Hematopoietic multipotent progenitor cell treated with erythropoietin and hydrocortisone succinate and interleukin-3 and kit ligand, for 6 days (in vitro differentiated cells): ENCODE results near the gene HLA-F.
A peak's percentile ranks its signal among the peaks of the same experiment; 100 is the strongest.

Source experiments
- DNase-seq: peaks from one replicate; pipeline ENCODE4 v3.0.0-alpha.2; 2015

Gene HLA-F

DNA sequence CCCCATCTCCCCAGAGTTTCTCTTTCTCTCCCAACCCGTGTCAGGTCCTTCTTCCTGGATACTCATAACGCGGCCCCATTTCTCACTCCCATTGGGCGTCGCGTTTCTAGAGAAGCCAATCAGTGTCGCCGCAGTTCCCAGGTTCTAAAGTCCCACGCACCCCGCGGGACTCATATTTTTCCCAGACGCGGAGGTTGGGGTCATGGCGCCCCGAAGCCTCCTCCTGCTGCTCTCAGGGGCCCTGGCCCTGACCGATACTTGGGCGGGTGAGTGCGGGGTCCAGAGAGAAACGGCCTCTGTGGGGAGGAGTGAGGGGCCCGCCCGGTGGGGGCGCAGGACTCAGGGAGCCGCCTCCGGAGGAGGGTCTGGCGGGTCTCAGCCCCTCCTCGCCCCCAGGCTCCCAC is at the start of gene HLA-F:
HLA-F (plus strand) TSS at position 173 of the 404 bp plus-strand sequence; CDS start at position 203, 30 bp downstream.
- peak; percentile 44 for DNase-seq

DNA sequence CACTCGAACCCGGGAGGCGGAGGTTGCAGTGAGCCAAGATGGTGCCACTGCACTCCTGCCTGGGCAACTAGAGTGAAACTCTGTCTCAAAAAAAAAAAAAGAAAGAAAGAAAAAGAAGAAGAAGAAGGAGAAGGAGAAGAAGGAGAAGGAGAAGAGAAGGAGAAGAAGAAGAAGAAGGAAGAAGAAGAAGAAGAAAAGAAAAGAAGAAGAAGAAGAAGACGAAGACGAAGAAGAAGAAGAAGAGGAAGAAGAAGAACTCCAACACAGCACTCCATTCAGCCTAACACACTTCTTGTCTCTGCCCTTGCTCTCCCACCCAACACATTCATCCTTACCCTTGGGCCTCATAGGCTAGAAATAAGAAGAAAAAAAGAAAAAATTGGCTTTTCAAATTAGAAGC is 49.2 kb upstream of the HLA-F start:
- no peak for DNase-seq

DNA sequence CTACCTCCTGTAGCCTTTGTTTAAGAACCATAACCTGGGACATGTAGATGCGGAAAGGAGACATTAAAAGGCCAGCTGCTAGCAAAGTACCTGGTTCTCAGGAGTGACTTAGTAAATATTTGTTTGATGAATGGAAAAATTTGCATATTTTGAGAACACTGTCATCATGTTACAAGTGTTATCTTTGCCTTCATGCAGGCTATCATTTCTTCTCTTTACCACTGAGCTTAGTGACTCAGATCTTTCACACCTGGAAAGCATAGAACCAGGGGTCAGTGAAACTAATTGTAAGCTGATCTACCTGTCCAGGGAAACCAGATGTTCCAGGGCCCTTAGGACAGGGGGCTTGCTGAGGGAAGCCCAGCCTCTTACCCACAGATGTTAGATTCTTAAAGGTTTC is 47.7 kb upstream of the HLA-F start:
- DNase-seq: no peak

DNA sequence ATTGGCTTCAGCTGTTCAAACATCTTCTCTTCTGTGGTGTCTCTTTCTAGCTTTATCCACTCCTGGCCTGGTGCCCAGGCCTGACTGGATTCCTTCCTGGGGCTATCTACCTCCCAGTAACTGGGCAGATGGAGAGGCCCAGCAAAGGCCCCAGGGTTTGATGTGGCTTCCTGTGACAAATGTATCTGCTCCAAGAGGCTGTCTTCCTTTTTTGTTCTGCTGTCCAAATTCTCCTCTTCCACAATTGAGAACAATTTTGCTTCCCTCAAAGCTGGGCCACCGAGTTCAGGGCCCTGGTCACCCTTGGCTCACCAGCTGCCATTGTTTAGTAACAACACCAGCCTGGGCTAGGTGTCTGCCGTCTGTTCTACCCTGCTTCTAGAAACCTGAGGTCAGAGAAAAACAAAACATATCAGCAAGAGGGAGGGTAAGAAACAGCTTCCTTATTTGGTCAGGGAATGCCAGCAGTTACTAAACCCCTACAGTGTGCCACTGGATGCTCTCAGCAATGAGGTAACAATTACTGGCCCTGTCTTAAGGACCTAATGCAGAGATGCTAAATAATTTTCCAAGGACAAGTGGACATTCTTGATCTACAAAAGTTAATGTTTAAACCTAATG is 46.1 kb upstream of the HLA-F start:
- DNase-seq: no peak

DNA sequence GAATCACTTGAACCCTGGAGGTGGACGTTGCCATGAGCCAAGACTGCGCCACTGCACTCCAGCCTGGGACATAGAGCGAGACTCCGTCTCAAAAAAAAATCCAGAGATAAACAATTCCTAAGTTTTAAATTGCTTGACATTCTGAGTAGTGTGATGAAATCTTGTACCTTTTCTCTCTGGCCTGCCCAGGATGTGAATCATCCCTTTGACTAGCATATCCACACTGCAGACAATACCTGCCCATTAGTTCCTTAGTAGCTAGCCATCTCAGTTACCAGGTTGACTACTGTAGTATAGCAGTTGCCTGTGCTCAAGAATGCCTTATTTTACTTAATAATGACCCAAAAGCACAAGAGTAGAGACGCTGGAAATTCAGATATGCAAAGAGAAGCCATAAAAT is 45.1 kb upstream of the HLA-F start:
- no peak for DNase-seq

DNA sequence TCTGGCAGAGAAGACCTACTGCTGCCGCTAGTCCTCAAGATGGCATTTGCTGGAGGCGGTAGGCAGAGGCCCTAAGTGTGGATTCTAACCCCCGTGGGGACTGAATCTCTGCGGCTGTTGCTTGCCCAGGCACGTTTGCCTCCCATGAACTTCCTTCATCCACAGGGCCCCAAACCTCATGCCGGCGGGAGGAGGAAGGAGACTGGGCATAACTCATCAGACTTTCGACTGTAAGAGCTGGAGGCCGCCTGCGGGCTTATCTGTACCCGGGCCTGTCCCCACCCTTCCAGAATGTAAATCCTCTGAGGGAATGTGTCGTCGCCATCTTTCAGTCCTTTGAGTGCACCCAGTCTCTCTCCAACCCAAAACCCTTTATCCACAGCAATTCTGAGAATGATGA is 43.3 kb upstream of the HLA-F start:
- DNase-seq: no peak

DNA sequence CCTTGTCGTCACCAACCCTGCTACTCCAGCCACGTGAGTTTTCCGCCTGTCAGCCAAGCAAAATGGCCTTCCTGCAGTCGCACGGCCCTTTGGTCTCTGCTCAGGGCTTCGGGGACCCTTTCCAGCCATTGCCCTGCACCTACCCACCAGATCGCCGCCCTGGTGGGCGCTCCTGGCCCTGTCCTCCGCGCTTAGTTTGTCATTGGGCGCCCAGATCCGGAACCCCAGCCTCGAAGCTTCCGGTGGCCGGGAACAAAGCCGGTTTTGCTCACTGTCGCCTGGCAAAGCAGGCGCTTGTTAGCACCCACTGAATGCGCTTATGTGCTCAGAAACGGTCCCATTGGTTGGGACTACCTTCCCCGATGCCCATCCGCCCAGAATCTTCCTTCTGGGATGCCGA is 42.8 kb upstream of the HLA-F start:
- DNase-seq: no peak

DNA sequence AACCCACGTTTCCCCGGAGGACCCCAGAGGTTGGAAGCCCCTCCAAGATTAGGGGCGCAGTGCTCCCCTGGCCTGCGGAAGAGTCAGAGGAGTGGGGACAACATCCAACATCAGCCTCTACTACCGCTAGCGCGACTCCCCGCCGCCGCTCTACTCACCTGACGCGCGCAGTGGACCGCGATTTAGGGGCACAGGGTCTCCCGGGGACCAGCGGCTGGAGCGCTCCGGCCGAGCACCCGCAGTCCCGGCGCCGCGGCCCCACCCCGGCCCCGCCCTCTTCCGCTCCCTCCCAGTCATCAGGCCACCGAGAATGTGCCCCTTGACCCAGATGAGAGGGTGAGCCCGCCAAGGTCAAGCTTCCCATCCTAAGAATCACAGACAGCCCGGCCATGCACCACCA is 42.3 kb upstream of the HLA-F start, which contains the start of gene ZFP57:
ZFP57 (minus strand) TSS at position 249 of the 400 bp plus-strand sequence. CDS start 4,149 bp downstream, outside the sequence.
- DNase-seq: no peak

DNA sequence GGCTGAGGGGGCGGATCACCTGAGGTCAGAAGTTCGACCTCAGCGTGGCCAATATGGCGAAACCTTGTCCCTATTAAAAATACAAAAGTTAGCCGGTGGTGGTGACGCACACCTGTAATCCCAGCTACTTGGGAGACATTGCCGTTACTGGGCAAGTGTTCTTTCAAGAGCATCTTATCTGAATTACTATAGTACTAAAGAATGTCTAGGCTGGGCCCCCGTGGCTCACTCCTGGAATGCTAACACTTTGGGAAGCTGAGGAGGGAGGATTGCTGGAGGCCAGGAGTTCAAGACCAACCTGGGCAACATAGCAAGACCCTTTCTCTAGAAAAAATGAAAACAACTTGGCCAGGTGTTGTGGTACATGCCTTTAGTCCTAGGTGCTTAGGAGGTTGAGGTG is 41.4 kb upstream of the HLA-F start:
- no peak for DNase-seq

DNA sequence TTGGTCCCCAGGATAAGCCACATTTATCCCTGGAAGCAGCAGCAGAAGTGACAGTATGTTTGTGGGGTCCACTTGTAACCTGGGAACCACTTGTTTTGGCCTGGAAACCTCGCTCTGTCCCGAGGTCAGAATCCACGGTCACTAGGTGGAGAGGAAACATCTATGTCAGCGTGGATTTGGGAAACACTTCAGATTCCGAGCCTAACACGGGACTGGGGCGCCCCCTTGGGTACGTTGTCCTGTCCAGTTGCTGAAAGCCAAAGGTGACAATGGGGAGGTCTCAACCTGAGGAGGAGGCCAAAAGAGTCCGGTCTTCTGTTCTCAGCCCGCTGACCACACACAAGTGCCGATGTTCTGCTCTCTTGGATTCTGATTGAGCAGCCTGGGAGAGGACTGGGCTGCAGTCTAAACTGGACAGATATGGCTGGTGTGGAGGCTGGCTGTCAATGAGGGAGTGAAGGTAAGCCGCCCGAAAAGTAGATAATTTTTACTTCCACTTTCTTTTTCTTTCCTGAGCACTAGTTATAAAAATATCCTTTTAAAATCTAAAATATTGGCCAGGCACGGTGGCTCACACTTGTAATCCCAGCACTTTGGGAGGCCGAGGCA is 37.4 kb upstream of the HLA-F start:
- no peak for DNase-seq

DNA sequence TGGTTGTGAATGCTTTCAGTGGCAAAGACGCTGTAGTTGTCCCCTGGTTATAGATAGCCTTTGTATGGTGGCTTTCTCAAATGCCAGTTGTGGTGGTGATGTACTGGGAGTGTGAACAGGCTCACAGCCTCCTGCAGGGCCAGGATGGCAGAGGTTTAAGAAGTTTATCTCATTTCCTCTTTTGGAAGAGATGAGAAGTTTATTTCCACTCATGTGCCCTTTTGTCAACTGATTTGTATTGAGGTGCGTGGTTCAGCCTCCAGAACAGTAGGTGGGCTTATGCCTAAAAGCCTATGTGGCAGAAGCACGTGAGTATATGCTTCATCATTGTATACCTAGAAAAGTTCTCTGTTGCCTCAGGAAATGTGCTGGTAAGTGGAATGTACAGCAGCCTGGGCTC is 28.6 kb upstream of the HLA-F start:
- DNase-seq: no peak

DNA sequence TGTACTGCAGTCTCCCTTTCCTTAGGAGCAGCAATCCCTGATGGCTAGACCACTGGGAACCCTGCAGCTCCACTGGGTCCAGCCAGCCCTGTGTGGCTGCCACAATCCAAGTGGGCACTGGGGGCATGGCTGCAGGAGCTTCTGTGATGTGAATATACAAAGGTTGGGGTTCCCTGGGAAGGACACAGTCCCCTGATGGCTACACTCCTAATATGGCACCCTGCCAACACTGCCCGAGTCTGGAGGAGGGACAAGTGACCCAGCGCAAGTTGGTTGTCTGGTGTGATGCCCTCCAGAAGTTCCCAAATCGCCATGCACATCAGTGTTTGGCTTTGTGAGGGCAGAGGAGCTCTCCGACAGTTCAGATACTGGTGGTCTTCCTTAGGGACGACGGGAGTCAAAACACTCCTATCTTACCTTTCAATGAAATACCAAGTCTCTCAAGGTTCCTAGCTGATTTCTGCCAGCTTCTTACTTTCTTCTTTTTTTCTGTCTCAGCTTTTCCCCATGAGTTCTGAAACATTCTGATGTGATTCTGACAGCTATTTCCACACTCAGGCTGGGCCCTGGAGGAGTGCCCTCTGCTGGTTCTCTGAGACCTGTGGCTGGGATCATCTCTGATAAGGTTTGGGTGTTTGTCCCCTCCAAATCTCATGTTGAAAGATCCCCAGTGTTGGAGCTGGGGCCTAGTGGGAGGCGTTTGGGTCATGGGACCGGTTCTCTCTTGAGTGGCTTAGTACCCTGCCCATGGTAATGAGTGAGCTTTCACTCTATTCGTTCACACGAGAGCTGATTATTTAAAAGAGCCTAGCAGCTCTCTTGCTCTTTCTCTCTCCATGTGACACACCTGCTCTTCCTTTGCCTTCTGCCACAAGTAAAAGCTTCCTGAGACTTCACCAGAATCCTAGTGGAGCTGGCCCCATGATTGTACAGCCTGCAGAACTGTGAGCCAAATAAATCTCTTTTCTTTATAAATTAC is 26.8 kb upstream of the HLA-F start:
- DNase-seq: peak; percentile 57

DNA sequence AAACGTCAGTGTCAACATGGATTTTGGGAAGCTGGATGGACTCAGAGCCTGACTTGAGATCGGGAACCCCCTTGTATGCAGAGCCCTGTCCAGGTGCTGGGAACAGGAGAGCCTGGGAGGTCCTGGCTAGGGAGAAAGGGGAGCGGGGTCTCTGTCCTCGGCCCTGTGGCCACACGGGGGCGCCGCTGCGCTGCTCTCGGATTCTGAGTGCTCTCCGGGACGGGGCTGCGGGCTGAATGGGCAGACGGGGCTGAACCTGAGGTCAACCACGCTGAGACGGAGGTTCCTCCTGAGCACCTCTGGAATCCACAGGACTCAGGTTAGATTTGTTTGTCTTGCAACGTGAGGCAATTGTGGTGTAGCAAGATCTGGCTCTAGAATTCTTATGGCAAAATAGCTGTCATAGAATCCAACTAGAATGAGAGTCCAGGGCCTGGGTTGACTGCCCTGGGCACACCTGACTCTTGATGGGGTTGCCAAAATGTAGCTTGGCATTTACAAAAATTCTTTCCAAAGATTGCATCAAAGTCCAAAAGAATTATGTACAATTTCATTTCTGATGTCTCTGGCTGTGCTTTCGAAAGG is 20.6 kb upstream of the HLA-F start:
- peak; percentile 68 for DNase-seq

DNA sequence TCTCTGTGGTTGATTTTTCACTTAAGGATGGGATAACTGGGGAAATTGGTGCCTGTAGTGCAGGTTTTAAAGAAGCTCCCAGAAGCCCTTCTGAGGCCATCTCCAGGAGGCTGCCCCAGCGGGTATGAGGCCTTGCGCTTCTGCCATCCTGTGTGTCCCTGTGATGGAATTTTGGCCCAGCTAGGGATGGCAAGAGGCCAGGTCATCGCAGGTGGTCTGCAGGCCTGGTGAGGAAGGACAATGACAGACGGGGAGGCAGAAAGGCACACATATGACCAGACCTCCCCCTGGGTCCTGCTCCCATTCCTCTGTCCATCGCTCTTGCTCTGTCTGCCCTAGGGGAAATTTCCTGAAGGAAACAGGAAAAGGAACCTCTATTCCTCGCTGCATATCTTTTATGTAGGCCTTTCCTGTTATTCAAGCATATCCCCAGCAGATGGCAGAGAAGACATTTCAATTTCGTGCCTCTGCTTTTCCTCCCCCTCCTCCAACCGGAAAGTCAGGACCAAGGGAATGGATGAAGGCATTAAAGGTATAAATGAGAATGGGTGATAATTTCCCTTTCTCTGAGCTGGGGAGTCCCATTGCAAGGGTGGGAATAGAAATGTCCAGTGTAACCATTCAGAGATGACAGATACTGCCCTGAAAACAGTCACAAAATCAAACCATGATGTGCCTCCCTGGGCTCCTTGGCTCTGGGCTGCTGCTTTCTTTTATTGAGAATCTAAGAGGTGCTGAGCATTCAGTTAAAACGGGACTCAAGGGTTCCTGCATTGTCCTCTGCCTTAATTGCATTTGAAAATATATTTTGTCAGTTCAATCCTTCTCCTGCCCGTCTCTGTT is 17.6 kb upstream of the HLA-F start:
- DNase-seq: peak; percentile 43

DNA sequence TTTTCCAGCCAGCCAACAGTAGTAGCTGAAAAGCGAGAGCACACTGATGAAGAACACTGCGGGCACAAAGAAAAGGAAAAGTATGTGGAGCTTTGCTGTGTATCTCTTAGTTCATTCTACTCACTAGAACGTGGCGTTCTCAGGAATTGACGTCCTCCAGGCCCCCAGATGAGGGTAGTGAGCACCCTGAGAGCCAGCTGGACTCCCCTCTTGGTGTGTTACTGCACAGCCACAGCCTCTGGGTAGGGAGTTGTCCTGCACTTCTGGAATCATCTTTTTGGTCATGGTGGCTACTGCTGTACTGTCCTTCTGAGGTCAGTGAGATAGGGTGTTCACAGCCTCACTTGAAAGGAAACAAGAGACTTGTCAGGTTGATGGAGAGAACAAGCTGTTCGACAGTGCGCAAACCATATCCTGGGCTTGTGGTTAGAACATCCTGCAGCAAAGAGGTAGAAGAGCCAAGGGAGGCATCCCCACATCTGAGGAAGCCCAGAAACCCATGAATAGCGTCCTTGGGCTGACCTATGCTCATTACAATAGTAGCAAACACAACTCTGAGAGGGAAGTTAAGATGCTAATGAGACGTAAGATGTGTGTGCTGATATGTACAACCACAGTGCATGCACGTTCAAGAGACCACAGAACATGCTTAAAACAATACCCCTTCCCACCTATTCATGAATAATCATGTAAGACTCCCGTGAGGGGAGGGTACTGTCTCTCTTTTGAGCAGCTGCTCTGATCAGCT is 14.6 kb upstream of the HLA-F start:
- DNase-seq: no peak

DNA sequence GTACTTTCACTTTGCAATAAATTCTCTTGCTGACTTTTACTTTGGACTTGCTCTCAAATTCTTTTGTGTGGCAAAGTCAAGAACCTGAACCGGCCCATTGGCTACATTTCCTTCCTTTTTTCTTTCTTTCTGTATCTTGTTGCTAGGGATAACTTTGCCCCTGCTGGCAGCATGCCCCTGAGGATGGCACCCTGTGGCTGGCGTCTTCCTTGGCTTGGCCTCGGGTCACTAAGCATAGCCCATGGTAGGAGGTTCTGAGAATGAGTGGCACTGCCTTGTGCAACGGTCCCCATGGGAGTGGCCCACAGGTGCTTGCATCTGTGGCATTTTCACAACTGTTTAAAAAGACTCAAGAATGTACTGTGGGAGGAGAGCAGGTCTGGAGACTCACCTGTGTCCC is 14.0 kb upstream of the HLA-F start:
- no peak for DNase-seq

DNA sequence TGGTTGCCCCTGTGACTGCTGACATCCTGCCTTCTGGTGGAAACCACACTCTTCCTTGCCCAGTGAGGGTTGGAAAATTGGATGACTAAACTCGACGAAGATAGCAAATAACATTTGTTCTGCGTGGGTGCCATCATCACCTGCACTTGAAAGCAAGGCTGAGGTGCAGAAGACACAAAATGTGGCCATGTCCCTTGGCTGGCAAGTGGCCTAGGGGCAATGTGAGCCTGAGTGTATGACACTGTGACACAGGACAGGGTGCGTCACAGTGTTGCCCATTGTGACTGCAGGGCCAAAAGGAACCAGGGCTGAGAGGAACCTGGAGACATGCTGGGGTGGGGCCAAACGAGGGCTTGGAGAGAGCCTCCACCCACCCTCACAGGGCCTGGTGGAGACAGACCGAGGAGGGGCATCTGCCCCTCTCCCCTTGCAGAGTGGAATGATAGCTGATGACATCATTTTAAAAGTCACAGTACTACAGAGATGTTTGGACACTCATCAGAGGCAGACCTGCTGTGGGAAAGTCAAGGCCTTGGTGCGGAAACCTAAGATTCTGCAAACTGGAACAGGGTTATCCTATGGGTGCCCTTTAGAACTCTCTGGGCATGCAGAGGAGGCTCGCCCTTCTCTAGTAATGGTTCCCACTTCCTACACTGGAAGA is 12.8 kb upstream of the HLA-F start:
- DNase-seq: no peak

DNA sequence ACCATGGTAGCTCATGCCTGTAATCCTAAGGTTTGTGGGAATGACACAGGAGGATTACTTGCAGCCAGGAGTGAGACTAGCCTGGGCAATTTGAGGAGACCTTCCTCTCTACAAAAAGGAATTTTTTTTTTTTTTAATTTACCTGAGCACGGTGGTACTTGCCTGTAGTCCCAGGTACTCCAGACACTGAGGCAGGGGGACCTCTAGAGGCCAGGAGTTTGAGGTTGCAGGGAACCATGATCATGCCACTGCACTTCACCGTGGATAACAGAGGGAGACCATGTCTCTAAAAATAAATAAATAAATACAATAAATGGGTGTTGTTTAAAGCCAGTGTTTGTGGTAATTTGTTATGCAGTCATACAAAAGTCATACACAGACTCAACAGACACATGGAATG is 2.4 kb upstream of the HLA-F start:
- no peak for DNase-seq

DNA sequence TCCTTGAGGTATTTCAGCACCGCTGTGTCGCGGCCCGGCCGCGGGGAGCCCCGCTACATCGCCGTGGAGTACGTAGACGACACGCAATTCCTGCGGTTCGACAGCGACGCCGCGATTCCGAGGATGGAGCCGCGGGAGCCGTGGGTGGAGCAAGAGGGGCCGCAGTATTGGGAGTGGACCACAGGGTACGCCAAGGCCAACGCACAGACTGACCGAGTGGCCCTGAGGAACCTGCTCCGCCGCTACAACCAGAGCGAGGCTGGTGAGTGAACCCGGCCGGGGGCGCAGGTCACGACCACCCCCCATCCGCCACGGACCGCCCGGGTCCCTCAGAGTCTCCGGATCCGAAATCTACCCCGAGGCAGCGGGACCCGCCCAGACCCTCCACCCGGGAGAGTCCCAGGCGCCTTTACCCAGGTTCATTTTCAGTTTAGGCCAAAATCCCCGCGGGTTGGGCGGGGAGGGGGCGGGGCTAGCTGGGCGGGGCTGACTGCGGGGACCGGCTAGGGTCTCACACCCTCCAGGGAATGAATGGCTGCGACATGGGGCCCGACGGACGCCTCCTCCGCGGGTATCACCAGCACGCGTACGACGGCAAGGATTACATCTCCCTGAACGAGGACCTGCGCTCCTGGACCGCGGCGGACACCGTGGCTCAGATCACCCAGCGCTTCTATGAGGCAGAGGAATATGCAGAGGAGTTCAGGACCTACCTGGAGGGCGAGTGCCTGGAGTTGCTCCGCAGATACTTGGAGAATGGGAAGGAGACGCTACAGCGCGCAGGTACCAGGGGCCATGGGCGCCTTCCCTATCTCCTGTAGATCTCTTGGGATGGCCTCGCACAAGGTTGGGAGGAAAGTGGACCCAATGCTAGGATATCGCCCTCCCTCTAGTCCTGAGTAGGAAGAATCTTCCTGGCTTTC is 693 bp downstream of the HLA-F start:
- DNase-seq: no peak
